ENCODE data around the gene TFEB. TPM values are rescaled to one million over a fixed set of nuclear protein-coding genes. Genes with fewer than 3 reads are reported as not detected.

The TFEB gene
- total RNA-seq, 1 experiment from 2014 or later, result 7.3 TPM

- no peaks in the 10 kb centered on the region for H4K20me1 ChIP-seq (ENCODE audit: insufficient read depth)
- TF ChIP-seq EZH2 (IDR thresholded peaks at IDR 0.05; ENCODE audit: low read depth) (no peak), CTCF (conservative IDR thresholded peaks at IDR 0.05) (no peak)
- ChIA-PET CTCF (no interaction called here), POLR2A (ENCODE audit: unreplicated experiment) (no interaction called here)
- no peak overlapping the region for H3K4me2 ChIP-seq
- DNase-seq, result no peak
- no peaks in the 10 kb centered on the region for H3K27me3 ChIP-seq (ENCODE audit: insufficient read depth, low read depth)
- BruUV-seq (replicated peaks), result no TSS peak
- H3K4me3 ChIP-seq, result no peak overlapping the region
- no peaks in the 10 kb centered on the region for H3K9me2 ChIP-seq (ENCODE audit: insufficient read depth)
- no peaks in the 10 kb centered on the region for H3F3A ChIP-seq (ENCODE audit: insufficient read depth, low read depth)
- H3K27ac ChIP-seq, result no peak overlapping the region
- no peak overlapping the region for H2AFZ ChIP-seq
- no peaks in the 10 kb centered on the region for H3K79me2 ChIP-seq (ENCODE audit: low read depth)
- no peaks in the 10 kb centered on the region for H3K9me3 ChIP-seq (ENCODE audit: insufficient read depth, low read depth)
- intact Hi-C loops (cut with micrococcal nuclease; ENCODE audit: unreplicated experiment), result no loop called here
- H3K4me1 ChIP-seq (replicated peaks; ENCODE audit: insufficient read depth), result peaks cover 2% of the 10 kb centered on the region
- H3K36me3 ChIP-seq (ENCODE audit: low read depth), result no peaks in the 10 kb centered on the region
These were observed 94.0 kb downstream of the TFEB start for GRCh38 chr6:41641352-41641925.

GRCh38 chr6:41640426-41640825 lies 95.0 kb downstream of the TFEB start:
- DNase-seq, result no peak
- Histone ChIP-seq H3K4me2 (no peak overlapping the region), H2AFZ (no peak overlapping the region), H3K27ac (no peak overlapping the region), H3F3A (ENCODE audit: insufficient read depth, low read depth) (no peaks in the 10 kb centered on the region), H3K27me3 (ENCODE audit: insufficient read depth, low read depth) (no peaks in the 10 kb centered on the region), H3K9me3 (ENCODE audit: insufficient read depth, low read depth) (no peaks in the 10 kb centered on the region), H3K4me3 (no peak overlapping the region), H3K36me3 (ENCODE audit: low read depth) (no peaks in the 10 kb centered on the region), H3K4me1 (replicated peaks; ENCODE audit: insufficient read depth) (peaks cover 12% of the 10 kb centered on the region), H3K9me2 (ENCODE audit: insufficient read depth) (no peaks in the 10 kb centered on the region), H3K79me2 (ENCODE audit: low read depth) (no peaks in the 10 kb centered on the region), H4K20me1 (ENCODE audit: insufficient read depth) (no peaks in the 10 kb centered on the region)
- ChIA-PET CTCF (no interaction called here), POLR2A (ENCODE audit: unreplicated experiment) (no interaction called here)
- no TSS peak for BruUV-seq (replicated peaks)
- no peak for TF ChIP-seq EZH2 (IDR thresholded peaks at IDR 0.05; ENCODE audit: low read depth)
- no peak for TF ChIP-seq CTCF (conservative IDR thresholded peaks at IDR 0.05)
- intact Hi-C loops (cut with micrococcal nuclease; ENCODE audit: unreplicated experiment), result no loop called here

GRCh38 chr6:41639809-41640371 lies 95.5 kb downstream of the TFEB start:
- TF ChIP-seq CTCF (conservative IDR thresholded peaks at IDR 0.05) (no peak), EZH2 (IDR thresholded peaks at IDR 0.05; ENCODE audit: low read depth) (no peak)
- no peak for DNase-seq
- Histone ChIP-seq H3K79me2 (ENCODE audit: low read depth) (no peaks in the 10 kb centered on the region), H3K27me3 (ENCODE audit: insufficient read depth, low read depth) (no peaks in the 10 kb centered on the region), H3K4me3 (no peak overlapping the region), H3F3A (ENCODE audit: insufficient read depth, low read depth) (no peaks in the 10 kb centered on the region), H3K4me1 (replicated peaks; ENCODE audit: insufficient read depth) (peaks cover 12% of the 10 kb centered on the region), H3K9me3 (ENCODE audit: insufficient read depth, low read depth) (no peaks in the 10 kb centered on the region), H3K27ac (no peak overlapping the region), H3K4me2 (no peak overlapping the region), H2AFZ (no peak overlapping the region), H3K36me3 (ENCODE audit: low read depth) (no peaks in the 10 kb centered on the region), H3K9me2 (ENCODE audit: insufficient read depth) (no peaks in the 10 kb centered on the region), H4K20me1 (ENCODE audit: insufficient read depth) (no peaks in the 10 kb centered on the region)
- POLR2A ChIA-PET (ENCODE audit: unreplicated experiment), result no interaction called here
- intact Hi-C loops (cut with micrococcal nuclease; ENCODE audit: unreplicated experiment), result no loop called here
- no TSS peak for BruUV-seq (replicated peaks)
- CTCF ChIA-PET, result no interaction called here
